Fibroblast of pulmonary artery (primary cell): ENCODE results near the gene CDC25B.
"Not testable (repeated sequence)": the region's sequence is repeated elsewhere in the genome, so short reads cannot be mapped to it uniquely, and the experiment has no call there.

Experiments used
- DNase-seq: peaks from one replicate; pipeline ENCODE4 v3.0.0-alpha.2; 2010; ENCODE audit warnings: low read depth
- H3K4me3 ChIP-seq: replicated peaks from 2 replicates; pipeline ENCODE4 v1.5.1; 2011; ENCODE audit warnings: low read depth, mild to moderate bottlenecking, control low read depth, low read length, moderate library complexity
- CTCF ChIP-seq: IDR thresholded peaks from 2 replicates; pipeline ENCODE4 v1.5.1; 2011; ENCODE audit warnings: mild to moderate bottlenecking, control low read depth, low read length, inconsistent platforms; ENCODE audit errors: missing control alignments

The CDC25B gene

GRCh38 chr20:3785240-3786125, 10.6 kb upstream of the CDC25B start:
- no peak for TF ChIP-seq CTCF
- DNase-seq: no peak

GRCh38 chr20:3786126-3786484, 10.0 kb upstream of the CDC25B start:
- peak; percentile 70 for DNase-seq
- TF ChIP-seq CTCF: no peak

More at GRCh38 chr20:3785240-3786125, 10.6 kb upstream of the CDC25B start:
- peak overlapping the region; percentile 69 for H3K4me3 ChIP-seq

GRCh38 chr20:3786665-3787323, 9.3 kb upstream of the CDC25B start, which contains the start of gene CENPB:
Gene CENPB, minus strand, starts transcription at chr20:3786740. Its CDS starts 257 bp downstream, at chr20:3786483.
- peak; percentile 31 for TF ChIP-seq CTCF
- peak within 1 kb of the TSS; percentile 69 for H3K4me3 ChIP-seq
- DNase-seq: peak; percentile 83

More at GRCh38 chr20:3786126-3786484, 10.0 kb upstream of the CDC25B start:
- H3K4me3 ChIP-seq: peak overlapping the region; percentile 69

GRCh38 chr20:3787324-3788014, 8.6 kb upstream of the CDC25B start:
- H3K4me3 ChIP-seq: peak overlapping the region; percentile 55
- DNase-seq: no peak
- TF ChIP-seq CTCF: no peak

GRCh38 chr20:3788685-3789155, 7.4 kb upstream of the CDC25B start:
- no peak for TF ChIP-seq CTCF
- no peak overlapping the region for H3K4me3 ChIP-seq
- DNase-seq: no peak

GRCh38 chr20:3789201-3789600, 6.9 kb upstream of the CDC25B start:
- not testable (repeated sequence) for DNase-seq, H3K4me3 ChIP-seq

- DNase-seq, H3K4me3 ChIP-seq: not testable (repeated sequence)
Observed at GRCh38 chr20:3794168-3794567, 1.9 kb upstream of the CDC25B start.
